Thyroid gland (tissue), 4 donors: ENCODE results near the gene ARMH3.

Experiments used
- POLR2A ChIP-seq, 2 donors: fragments of 450-650 bp; IDR thresholded peaks; one replicate each; pipeline ENCODE4 v1.6.1; 2017; ENCODE audit warnings: antibody characterized with exemption in 2 of 2, mild to moderate bottlenecking in 2 of 2, moderate library complexity in 1 of 2
- TF ChIP-seq, protein P1 (sequence below), 6 experiments: fragments of 200-600 bp in 3 of 6; fragments of 450-650 bp in 3 of 6; sonication (generic) in 3 of 6; IDR thresholded peaks; one replicate each; pipeline ENCODE4 v1.5.1; 2016 to 2019; ENCODE audit warnings: antibody characterized with exemption in 6 of 6, mild to moderate bottlenecking in 2 of 6, inconsistent platforms in 1 of 6, moderate library complexity in 1 of 6

DNA sequence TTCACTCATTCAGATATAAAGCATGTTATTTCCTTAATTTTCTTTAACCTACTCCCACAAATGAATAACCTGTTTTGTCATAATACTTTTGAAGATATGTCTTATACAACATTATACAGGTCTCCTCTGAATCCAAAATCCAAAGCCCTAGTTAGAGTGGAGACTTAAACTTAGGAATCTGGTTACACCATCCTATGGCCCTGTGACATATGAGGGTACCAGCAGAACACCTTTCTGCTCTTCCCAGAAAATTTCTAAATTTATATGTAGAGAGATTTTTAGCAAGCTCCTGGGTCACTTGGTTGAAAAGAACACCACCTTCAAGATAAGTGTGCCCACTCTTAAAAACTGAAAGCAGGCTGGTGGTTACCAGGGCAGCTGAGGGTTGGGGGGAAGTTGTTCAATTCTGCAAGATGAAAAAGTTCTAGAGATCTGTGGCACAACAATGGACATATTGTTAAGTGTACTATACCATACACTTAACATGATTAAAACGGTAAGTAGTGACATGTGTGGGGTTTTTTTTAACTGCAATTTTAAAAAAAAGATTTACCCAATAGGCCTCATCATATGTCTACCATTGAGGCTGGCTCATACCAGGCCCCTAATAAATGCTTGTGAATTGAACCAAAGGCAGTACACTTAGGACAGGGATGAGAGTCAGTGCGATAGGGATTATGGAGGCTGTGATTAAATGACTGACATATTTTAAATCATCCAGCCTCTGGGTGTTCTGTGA is 174.8 kb downstream of the ARMH3 start:
- TF ChIP-seq, protein P1, sequence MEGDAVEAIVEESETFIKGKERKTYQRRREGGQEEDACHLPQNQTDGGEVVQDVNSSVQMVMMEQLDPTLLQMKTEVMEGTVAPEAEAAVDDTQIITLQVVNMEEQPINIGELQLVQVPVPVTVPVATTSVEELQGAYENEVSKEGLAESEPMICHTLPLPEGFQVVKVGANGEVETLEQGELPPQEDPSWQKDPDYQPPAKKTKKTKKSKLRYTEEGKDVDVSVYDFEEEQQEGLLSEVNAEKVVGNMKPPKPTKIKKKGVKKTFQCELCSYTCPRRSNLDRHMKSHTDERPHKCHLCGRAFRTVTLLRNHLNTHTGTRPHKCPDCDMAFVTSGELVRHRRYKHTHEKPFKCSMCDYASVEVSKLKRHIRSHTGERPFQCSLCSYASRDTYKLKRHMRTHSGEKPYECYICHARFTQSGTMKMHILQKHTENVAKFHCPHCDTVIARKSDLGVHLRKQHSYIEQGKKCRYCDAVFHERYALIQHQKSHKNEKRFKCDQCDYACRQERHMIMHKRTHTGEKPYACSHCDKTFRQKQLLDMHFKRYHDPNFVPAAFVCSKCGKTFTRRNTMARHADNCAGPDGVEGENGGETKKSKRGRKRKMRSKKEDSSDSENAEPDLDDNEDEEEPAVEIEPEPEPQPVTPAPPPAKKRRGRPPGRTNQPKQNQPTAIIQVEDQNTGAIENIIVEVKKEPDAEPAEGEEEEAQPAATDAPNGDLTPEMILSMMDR (IDR thresholded peaks at IDR 0.05): no peak
- TF ChIP-seq POLR2A (IDR thresholded peaks at IDR 0.05): no peak
